ENCODE measurements around the gene TEAD1. TPM values are rescaled to one million over a fixed set of nuclear protein-coding genes. Genes with fewer than 3 reads are reported as not detected.

The TEAD1 gene
- polyA plus RNA-seq, 1 donor from 2014 or later, result 12.2 TPM

DNA sequence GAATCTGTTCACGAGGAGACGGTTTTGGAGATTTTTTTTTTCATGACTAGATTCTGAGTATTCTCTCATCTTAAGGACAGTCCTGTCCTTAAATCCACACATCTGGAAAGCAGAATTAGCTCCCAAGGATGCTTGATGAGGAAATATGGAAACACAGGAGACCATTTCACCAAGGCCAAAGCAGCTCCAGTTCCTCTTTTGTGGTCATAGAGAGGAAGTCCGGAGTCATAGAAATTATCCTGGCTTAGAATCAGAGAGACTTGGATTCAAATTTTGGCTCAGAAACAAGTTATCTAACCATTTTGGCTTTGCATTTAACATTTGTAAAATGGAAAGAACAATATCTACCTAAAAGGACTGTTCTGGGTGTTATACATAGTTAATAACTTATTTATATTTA, 7.3 kb upstream of the TEAD1 start:
- H3K9ac ChIP-seq (ENCODE audit: low read length), result no peak overlapping the region
- H2AFZ ChIP-seq (ENCODE audit: low read depth, low read length), result no peak overlapping the region
- no peaks in the 10 kb centered on the region for H3K36me3 ChIP-seq (ENCODE audit: insufficient read depth, low read length)
- no peaks in the 10 kb centered on the region for H3F3A ChIP-seq (ENCODE audit: insufficient read depth, low read length, poor library complexity, severe bottlenecking)
- H3K27ac ChIP-seq (ENCODE audit: low read length), result no peak overlapping the region
- H3K9me3 ChIP-seq (ENCODE audit: low read length), result no peaks in the 10 kb centered on the region
- no peaks in the 10 kb centered on the region for H3K27me3 ChIP-seq (ENCODE audit: insufficient read depth, low read depth, low read length)
- no peak overlapping the region for H3K4me2 ChIP-seq (ENCODE audit: low read length)
- no peaks in the 10 kb centered on the region for H3K9me2 ChIP-seq (ENCODE audit: insufficient read depth, low read length)
- TF ChIP-seq EZH2 (IDR thresholded peaks at IDR 0.05; ENCODE audit: borderline replicate concordance, insufficient read depth, low read length, poor library complexity, severe bottlenecking), result no peak
- no peak for TF ChIP-seq MXI1 (conservative IDR thresholded peaks at IDR 0.05; ENCODE audit: poor library complexity, severe bottlenecking)
- no peak for TF ChIP-seq TAF1 (IDR thresholded peaks at IDR 0.05; ENCODE audit: low read depth)
- TF ChIP-seq SMC3 (conservative IDR thresholded peaks at IDR 0.05; ENCODE audit: poor library complexity), result no peak
- TF ChIP-seq EP300 (conservative IDR thresholded peaks at IDR 0.05; ENCODE audit: poor library complexity, severe bottlenecking), result no peak
- no peak for TF ChIP-seq POLR2AphosphoS5 (IDR thresholded peaks at IDR 0.05)
- no peak for TF ChIP-seq CTCF (IDR thresholded peaks at IDR 0.05; ENCODE audit: poor library complexity, severe bottlenecking)
- TF ChIP-seq, protein P1, sequence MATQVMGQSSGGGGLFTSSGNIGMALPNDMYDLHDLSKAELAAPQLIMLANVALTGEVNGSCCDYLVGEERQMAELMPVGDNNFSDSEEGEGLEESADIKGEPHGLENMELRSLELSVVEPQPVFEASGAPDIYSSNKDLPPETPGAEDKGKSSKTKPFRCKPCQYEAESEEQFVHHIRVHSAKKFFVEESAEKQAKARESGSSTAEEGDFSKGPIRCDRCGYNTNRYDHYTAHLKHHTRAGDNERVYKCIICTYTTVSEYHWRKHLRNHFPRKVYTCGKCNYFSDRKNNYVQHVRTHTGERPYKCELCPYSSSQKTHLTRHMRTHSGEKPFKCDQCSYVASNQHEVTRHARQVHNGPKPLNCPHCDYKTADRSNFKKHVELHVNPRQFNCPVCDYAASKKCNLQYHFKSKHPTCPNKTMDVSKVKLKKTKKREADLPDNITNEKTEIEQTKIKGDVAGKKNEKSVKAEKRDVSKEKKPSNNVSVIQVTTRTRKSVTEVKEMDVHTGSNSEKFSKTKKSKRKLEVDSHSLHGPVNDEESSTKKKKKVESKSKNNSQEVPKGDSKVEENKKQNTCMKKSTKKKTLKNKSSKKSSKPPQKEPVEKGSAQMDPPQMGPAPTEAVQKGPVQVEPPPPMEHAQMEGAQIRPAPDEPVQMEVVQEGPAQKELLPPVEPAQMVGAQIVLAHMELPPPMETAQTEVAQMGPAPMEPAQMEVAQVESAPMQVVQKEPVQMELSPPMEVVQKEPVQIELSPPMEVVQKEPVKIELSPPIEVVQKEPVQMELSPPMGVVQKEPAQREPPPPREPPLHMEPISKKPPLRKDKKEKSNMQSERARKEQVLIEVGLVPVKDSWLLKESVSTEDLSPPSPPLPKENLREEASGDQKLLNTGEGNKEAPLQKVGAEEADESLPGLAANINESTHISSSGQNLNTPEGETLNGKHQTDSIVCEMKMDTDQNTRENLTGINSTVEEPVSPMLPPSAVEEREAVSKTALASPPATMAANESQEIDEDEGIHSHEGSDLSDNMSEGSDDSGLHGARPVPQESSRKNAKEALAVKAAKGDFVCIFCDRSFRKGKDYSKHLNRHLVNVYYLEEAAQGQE (IDR thresholded peaks at IDR 0.05; ENCODE audit: borderline replicate concordance), result no peak
- TF ChIP-seq RAD21 (conservative IDR thresholded peaks at IDR 0.05), result no peak
- H3K4me3 ChIP-seq (ENCODE audit: low read length), result no peak overlapping the region
- no peaks in the 10 kb centered on the region for H4K20me1 ChIP-seq (ENCODE audit: insufficient read depth)
- H3K79me2 ChIP-seq (replicated peaks; ENCODE audit: insufficient read depth, low read length), result no peaks in the 10 kb centered on the region

- no peak for TF ChIP-seq SMC3 (conservative IDR thresholded peaks at IDR 0.05; ENCODE audit: poor library complexity)
- no peak for TF ChIP-seq CTCF (IDR thresholded peaks at IDR 0.05; ENCODE audit: poor library complexity, severe bottlenecking)
- TF ChIP-seq TAF1 (IDR thresholded peaks at IDR 0.05; ENCODE audit: low read depth), result no peak
- TF ChIP-seq RAD21 (conservative IDR thresholded peaks at IDR 0.05), result no peak
- no peak for TF ChIP-seq EP300 (conservative IDR thresholded peaks at IDR 0.05; ENCODE audit: poor library complexity, severe bottlenecking)
- TF ChIP-seq POLR2AphosphoS5 (IDR thresholded peaks at IDR 0.05), result no peak
- TF ChIP-seq MXI1 (conservative IDR thresholded peaks at IDR 0.05; ENCODE audit: poor library complexity, severe bottlenecking), result no peak
- no peak for TF ChIP-seq EZH2 (IDR thresholded peaks at IDR 0.05; ENCODE audit: borderline replicate concordance, insufficient read depth, low read length, poor library complexity, severe bottlenecking)
- TF ChIP-seq, protein P1 (IDR thresholded peaks at IDR 0.05; ENCODE audit: borderline replicate concordance), result no peak
- Histone ChIP-seq H3F3A (ENCODE audit: insufficient read depth, low read length, poor library complexity, severe bottlenecking) (no peaks in the 10 kb centered on the region), H3K27me3 (ENCODE audit: insufficient read depth, low read depth, low read length) (no peaks in the 10 kb centered on the region), H3K36me3 (ENCODE audit: insufficient read depth, low read length) (no peaks in the 10 kb centered on the region), H3K9ac (ENCODE audit: low read length) (no peak overlapping the region), H3K4me2 (ENCODE audit: low read length) (no peak overlapping the region), H3K27ac (ENCODE audit: low read length) (no peak overlapping the region), H3K9me3 (ENCODE audit: low read length) (no peaks in the 10 kb centered on the region), H3K4me3 (ENCODE audit: low read length) (no peak overlapping the region), H3K79me2 (replicated peaks; ENCODE audit: insufficient read depth, low read length) (no peaks in the 10 kb centered on the region), H4K20me1 (ENCODE audit: insufficient read depth) (no peaks in the 10 kb centered on the region), H3K9me2 (ENCODE audit: insufficient read depth, low read length) (no peaks in the 10 kb centered on the region), H2AFZ (ENCODE audit: low read depth, low read length) (no peak overlapping the region)
These were observed 6.6 kb upstream of the TEAD1 start for GRCh38 chr11:12667646-12668045.

Measured in neural cell (in vitro differentiated cells).